Measurements from ENCODE around the gene ARHGAP4. TPM values are rescaled to one million over a fixed set of nuclear protein-coding genes. Genes with fewer than 3 reads are reported as not detected.

Gene ARHGAP4
- total and polyA plus RNA-seq, 10 of the 15 experiments (the other 5 are each of a cell fraction or from before 2014, with no cell fraction given) = 0.71 to 120 (median 44.3) TPM

GRCh38 chrX:153968754-153969124 lies 42.7 kb upstream of the ARHGAP4 start (continued):
- TF ChIP-seq BCLAF1 (IDR thresholded peaks at IDR 0.05) (no peak), SMAD5 (IDR thresholded peaks at IDR 0.05; ENCODE audit: low read depth) (no peak), NBN (IDR thresholded peaks at IDR 0.05) (no peak), HDGF (IDR thresholded peaks at IDR 0.05) (no peak), KAT2A (conservative IDR thresholded peaks at IDR 0.05; ENCODE audit: control insufficient read depth, low read depth, low read length) (no peak), DPF2 (IDR thresholded peaks at IDR 0.05) (no peak), PRDM15 (CRISPR knock-in tag; IDR thresholded peaks at IDR 0.05) (no peak), ZNF384 (IDR thresholded peaks at IDR 0.05; ENCODE audit: borderline replicate concordance, low read depth, low read length) (no peak), KLF5 (IDR thresholded peaks at IDR 0.05; ENCODE audit: partially characterized antibody) (no peak), BCL11A (IDR thresholded peaks at IDR 0.05; ENCODE audit: low read depth, low read length) (no peak), ZSCAN29 (IDR thresholded peaks at IDR 0.05) (no peak), TARDBP (IDR thresholded peaks at IDR 0.05; ENCODE audit: borderline replicate concordance) (no peak), E4F1 (IDR thresholded peaks at IDR 0.05; ENCODE audit: borderline replicate concordance, partially characterized antibody) (no peak), KDM1A (IDR thresholded peaks at IDR 0.05; ENCODE audit: borderline replicate concordance) (no peak), CBX5 (IDR thresholded peaks at IDR 0.05; ENCODE audit: low read depth) (no peak), CTCF (IDR thresholded peaks at IDR 0.05 in 2 of 3, conservative IDR thresholded peaks at IDR 0.05 in 1 of 3; ENCODE audit: control insufficient read depth in 2 of 3, extremely low read depth in 1 of 3, insufficient read depth in 1 of 3, low read depth in 3 of 3, low read length in 3 of 3) (peak; percentile 12 to 20 (median 18); a peak in 2 of 6 replicates), GATAD2B (conservative IDR thresholded peaks at IDR 0.05; ENCODE audit: low read depth) (0 out of 2 replicates have a peak, but pooled peaks have one; percentile 20)

Data from GM12878 (cell line).